ENCODE measurements around the gene RAP2A.

Gene RAP2A

GRCh38 chr13:97433727-97434396, at the start of gene RAP2A:
TSS of gene RAP2A (plus strand) at chr13:97434169. CDS start at chr13:97434471, 302 bp downstream.
- DNase-seq: peak; percentile 95

DNA sequence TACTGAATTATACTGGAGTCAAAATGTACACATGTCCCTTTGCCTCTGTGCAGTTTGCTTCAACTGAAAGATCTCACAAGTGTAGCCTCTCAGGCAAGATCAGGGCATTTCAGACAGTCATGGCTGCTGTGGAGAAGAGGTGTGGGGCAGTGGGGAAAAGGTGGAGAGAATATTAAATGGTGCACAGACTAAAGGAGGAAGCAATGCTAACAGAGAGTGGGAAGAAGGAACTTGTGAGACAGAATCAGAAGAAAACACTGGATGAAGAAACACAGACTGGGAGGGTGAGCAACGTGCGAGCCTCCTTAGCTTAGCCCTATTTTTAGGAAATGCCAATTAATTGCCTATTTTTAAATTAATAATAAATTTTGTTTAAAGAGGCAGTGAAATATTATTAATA, 49.6 kb upstream of the RAP2A start:
- no peak for DNase-seq

GRCh38 chr13:97385146-97385545, 48.8 kb upstream of the RAP2A start:
- DNase-seq: no peak

GRCh38 chr13:97385854-97386253, 48.1 kb upstream of the RAP2A start:
- no peak for DNase-seq

DNA sequence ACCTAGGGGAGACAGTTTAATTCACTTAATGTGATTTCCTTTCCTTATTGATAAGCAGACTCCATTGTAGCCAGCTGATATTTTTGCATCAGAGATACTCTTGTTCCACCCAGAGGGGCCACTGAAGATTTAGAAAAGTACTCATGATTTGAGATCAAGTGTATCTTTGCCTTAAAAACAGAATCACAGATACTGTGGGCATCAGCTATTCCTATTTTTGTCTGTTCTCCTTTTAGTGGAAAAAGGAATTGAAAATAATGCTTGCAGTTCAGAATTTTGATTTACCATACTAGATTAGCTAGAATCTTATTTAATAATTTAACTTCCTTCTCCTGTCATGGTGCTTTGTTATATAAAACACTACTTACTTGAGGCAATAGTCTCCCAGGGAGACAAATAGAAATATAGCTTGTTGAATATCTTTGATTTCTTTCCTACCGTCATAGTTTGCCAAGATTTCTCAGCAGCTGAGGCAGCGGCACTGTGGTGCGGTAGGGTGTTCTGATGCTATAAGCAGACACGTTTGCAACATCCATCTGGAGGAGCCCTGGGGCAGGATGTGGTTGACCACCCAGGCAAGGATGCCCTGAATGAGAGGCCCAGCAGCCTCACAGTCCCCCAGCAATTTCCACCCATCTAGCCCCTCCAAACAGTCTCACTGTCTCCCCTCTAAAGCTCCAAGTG, 47.0 kb upstream of the RAP2A start:
- DNase-seq: peak; percentile 61

DNA sequence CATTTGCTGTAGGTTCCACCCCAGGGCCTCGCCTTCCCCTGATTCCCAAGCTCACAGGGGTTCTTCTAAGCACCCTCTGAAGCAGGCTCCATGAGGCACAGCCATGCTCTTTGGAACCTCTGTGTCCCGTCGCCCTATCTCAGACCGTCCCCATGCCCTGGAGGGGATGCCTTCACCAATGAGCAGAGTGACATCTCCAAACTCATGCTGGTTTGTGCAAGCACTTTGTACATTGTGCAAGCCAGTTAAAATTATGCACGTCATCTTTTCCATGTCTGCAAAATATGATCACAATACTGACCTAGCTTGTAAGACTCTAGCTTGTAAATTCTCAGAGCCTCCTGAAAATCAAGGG, 46.5 kb upstream of the RAP2A start:
- peak; percentile 34 for DNase-seq

DNA sequence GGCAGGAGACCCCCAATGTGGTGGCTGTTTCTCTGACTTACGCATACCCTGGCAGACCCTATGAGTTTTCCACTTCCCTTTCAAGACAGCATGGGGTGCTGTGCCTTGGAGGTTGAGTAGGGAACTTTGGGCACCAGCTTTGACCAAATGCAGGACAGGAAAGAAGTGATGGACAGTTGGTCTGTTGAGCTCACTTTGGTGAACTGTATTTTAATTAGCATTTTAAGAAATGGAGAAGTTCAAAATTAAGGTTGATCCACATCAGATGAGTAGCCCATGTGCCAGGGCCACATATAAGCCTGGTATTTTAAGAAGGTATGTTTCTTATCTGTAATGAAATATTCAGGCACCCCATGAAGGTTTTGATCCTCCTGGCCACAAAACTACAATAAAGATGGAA, 46.1 kb upstream of the RAP2A start:
- DNase-seq: no peak

DNA sequence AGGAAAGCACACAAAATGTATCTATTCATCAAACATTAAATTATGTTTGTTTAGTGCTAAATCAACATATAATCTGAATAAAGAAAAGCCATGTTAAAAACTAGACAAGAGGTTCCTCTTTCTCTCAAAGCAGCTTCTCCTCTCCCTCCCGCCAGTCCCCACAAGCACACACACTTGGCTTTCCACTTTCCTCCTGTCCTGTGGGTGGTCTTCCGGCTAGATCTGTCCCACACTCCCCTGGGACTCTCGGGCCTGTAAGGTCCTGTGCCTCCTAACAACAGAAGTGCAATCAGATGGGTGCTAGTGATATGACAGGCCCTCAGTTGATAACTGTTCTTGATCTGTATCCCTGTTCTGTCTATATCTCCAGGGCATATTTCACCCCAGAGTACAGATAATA, 45.6 kb upstream of the RAP2A start:
- DNase-seq: peak; percentile 4

- DNase-seq: no peak
Observed at GRCh38 chr13:97390941-97391600, 42.9 kb upstream of the RAP2A start.

- DNase-seq: no peak
Observed at GRCh38 chr13:97392020-97392419, 41.9 kb upstream of the RAP2A start.

DNA sequence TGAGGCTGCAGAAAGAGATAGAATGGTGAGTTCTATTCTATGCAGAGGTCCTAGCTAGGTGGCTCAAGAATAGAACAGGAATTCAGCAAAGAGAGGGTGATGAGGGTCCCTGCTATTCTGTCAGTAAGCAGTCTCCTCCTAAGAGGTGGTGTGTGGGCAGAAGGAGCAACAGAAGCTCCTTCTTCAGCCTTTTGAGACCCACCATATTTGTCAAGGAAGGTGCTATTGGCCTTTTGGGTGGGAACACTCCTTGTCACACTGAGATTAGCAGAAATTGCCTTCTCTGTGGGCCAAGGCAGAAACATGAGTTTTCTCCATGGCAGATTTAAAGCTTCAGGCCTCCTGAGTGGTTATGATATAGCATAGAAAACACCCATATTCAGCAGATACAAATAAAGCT, 39.4 kb upstream of the RAP2A start:
- no peak for DNase-seq

GRCh38 chr13:97395447-97396136, 38.4 kb upstream of the RAP2A start:
- no peak for DNase-seq

DNA sequence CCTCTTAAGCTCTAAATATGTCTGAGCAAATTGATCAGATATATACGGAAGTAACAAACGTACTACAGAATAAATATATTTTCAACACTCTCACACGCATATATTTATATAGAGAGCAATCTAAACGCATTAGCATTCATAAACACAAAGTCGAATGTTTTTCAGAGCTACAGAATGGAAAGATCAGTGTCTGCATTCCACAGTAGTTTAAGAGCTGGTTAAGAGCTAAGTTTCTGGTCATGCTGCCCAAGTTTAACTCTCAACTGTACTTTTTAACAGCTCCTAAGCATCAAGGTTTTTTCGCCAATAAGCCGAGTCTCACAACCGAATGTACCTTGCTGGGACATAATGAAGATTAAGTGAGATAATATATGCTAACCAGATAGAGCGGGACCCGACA, 36.7 kb upstream of the RAP2A start:
- DNase-seq: no peak

GRCh38 chr13:97401421-97401820, 32.5 kb upstream of the RAP2A start:
- no peak for DNase-seq

DNA sequence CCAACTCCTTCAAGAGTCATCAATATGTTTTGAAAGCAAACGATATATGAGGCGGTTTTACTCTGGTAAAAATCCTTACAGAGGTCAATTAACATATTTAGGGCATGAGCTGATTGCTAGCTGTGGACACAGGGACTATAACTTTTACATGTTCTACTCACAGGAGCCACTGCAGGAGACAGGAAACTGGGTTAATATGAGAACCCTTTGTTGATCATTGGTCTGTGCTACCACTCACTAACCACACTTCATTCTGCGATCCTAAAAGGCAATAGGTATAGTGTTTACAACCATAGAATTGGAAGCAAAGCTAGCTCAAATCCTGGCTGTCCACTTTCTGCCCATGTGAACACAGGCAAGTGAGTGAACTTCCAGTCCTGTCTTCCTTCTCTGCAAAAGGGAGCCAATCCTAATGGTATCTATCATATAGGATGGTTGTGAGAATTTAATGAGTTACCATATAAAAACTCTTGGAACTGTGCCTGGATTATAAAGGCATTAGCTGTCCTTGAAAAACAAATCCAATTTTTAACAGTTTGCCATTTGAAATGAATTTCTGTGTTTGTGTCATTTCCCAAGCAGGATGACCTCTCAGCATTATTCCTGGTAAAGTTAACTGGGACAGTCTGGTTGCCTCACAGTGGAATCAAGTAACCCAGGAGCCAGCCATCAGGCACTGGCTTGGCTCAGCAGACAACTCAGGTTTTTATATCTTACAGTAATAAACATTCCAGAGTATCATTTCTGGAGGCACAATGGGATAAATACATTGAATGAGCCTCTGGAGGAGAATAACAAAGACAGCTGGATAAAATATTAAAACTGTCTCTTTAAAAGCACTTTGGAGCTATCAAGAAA, 29.8 kb upstream of the RAP2A start:
- DNase-seq: no peak

- DNase-seq: no peak
Observed at GRCh38 chr13:97407540-97407939, 26.4 kb upstream of the RAP2A start.

- DNase-seq: no peak
Observed at GRCh38 chr13:97408938-97409337, 25.0 kb upstream of the RAP2A start.

GRCh38 chr13:97411984-97412383, 22.0 kb upstream of the RAP2A start:
- no peak for DNase-seq

DNA sequence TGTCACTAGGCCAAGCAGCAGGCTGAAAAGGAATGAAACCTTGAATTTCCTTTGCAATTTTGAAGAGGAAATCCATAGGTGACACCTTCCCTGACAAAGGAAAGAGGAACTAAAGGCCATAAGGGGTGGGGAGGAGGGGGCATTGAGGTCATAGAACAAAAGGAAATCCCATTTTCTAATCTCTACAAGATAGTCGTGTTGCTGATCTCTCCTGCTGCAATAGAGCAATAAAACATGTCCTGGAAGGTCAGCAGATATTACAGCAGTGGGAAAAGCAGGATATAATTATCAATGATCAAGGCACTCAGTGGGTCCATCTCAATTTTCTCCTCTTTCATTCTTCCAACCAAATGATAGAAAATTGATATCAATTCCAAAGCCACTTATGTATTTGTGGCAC, 20.3 kb upstream of the RAP2A start:
- no peak for DNase-seq

DNA sequence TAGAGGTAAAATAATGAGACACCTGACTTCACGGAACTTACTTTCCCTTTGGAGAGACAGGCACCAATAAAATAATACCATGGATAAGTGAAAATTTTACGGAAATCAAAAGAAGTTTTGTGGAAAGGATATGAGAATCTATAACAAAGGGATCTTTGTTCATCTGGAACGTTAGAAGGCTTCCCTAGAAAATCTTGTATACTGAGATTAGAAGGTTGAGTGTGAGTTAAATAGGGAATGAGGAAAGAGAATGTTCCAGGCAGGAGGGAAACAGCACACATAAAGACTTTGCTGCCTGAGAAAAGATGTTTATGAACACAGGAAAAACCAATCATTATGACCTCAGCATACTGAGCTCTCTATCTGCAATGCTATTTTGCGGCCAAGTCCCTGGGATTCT, 19.6 kb upstream of the RAP2A start:
- no peak for DNase-seq

GRCh38 chr13:97417698-97418097, 16.3 kb upstream of the RAP2A start:
- DNase-seq: no peak

- DNase-seq: peak; percentile 22
Observed at GRCh38 chr13:97422118-97423054, 11.6 kb upstream of the RAP2A start.
